ENCODE data around the gene CHSY1.

The CHSY1 gene

GRCh38 chr15:101187820-101188636, 63.8 kb downstream of the CHSY1 start:
- no peak for DNase-seq

GRCh38 chr15:101185770-101186169, 66.1 kb downstream of the CHSY1 start:
- DNase-seq = no peak

GRCh38 chr15:101185336-101185735, 66.5 kb downstream of the CHSY1 start:
- no peak for DNase-seq

- DNase-seq = no peak
These were observed 67.0 kb downstream of the CHSY1 start for GRCh38 chr15:101184830-101185229.

- no peak for DNase-seq
These were observed 67.9 kb downstream of the CHSY1 start for GRCh38 chr15:101183931-101184305.

- DNase-seq = no peak
These were observed 68.5 kb downstream of the CHSY1 start for GRCh38 chr15:101183226-101183930.

GRCh38 chr15:101182215-101182614, 69.6 kb downstream of the CHSY1 start:
- no peak for DNase-seq

- no peak for DNase-seq
These were observed 70.5 kb downstream of the CHSY1 start for GRCh38 chr15:101181349-101181748.

DNA sequence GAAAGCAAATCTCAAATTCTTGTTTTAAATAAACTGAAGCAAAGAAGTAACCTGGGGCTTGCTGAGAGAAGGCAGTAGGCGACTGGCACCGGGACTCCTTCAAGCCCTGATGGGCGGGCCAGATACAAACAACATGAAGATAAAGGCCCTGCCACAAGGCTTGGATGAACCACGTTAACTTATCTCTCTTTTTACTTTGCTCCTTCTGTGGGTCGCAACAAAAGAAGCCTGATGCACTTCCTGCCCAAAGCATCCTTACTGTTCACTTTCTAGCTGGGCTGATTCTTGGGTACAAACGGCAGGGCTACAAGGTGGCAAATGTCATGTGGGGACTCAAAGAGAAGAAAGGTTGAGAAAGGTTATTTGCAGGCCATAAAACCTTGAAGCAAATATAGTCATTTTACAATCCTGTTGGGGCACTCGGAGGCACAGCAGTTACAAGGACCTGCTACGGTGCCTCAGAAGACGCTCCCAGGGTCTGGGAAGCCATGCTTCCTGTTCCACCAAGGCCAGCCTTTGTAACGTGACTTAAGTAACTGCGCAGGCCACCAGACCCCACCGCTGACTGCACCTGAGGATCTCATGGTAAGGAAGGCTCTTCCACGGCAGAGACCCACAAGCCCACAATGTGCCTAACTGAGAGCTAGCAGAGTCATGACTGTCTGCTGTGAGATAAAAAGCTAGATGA, 71.1 kb downstream of the CHSY1 start:
- DNase-seq = no peak

GRCh38 chr15:101179341-101180153, 72.3 kb downstream of the CHSY1 start:
- DNase-seq = no peak

- no peak for DNase-seq
These were observed 72.9 kb downstream of the CHSY1 start for GRCh38 chr15:101178931-101179330.

- DNase-seq = no peak
These were observed 73.4 kb downstream of the CHSY1 start for GRCh38 chr15:101178479-101178878.

GRCh38 chr15:101177866-101178265, 74.0 kb downstream of the CHSY1 start:
- no peak for DNase-seq

- peak; percentile 36 for DNase-seq
These were observed 75.2 kb downstream of the CHSY1 start for GRCh38 chr15:101176625-101177024.

- peak; percentile 80 for DNase-seq
These were observed 76.4 kb downstream of the CHSY1 start for GRCh38 chr15:101175401-101175800.

DNA sequence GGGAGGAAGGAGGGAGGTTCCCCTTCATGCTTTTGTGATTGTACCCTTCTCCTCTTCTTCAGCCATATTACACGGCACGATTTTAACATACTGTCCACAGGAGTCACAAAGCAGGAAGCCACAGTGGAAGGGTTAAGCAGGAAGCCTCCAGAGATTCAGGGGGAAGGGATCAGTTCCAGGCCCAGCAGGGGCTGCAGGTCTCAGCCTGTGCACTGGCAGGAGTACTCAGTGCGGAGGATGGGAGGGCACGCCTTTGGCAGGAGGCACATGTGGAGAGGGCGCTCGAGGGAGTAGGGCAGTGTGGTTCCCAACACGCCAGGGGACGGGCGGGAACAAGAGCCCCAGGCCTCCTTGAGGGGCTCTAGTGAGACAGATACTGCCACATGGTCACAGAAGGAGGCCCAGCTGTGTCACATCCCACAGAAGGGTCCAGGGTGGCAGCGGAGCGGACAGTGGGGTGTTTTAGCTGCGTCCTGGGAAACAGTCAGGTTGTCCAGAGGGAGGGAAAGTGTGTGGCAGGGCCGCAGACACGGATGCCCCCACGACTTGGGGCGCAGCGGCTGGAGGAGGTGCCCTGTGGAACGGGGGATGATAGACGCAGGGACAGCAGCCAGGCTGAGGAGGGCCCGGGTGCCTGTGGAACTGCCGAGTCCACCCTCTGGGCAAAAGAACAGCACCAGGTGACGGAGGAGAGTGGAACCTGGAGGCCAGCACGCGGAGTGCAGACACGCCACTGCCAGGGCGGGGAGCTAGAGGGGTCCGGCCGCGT, 77.5 kb downstream of the CHSY1 start:
- DNase-seq = no peak

DNA sequence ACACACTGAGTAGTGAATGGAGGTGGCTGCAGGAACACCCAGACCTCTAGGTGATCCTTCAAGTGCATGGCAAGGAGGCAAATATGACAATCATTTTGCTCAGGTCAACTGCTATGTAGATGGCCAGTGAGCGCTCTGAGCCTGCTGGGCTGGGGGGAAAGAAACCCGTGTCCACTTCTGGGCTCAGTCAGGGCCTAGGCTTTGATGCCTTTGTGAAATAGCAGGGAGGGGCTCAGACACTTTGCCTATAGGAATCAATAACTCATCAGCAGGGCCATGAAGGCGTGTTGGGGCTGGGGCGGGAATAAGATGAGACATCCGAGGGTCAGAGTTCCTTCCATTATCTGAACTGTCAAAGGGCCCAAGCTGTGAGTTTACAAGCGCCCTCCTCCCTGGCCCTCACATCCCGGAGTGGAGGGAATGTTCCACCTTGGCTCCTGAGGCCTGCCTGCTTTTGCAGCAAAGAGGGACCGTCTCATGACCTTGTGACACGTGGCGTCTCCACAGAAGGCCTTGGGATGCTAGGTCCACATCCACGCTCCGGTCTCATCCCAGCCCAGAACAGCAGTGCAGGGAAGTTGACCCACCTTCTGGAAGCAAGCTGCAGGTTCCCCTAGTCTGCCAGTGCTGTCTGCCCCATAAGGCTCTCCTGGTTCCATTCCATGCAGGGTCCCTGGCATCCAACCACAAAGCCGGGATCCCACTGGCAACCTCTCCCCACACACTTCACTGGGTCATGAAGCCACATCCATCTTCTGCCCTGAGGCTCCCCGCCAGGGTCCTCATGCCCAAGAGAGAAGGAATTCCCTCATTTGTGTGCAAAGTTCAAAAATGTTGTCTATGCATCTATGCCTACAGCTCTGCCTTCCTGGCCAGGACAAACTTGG, 78.4 kb downstream of the CHSY1 start:
- no peak for DNase-seq

DNA sequence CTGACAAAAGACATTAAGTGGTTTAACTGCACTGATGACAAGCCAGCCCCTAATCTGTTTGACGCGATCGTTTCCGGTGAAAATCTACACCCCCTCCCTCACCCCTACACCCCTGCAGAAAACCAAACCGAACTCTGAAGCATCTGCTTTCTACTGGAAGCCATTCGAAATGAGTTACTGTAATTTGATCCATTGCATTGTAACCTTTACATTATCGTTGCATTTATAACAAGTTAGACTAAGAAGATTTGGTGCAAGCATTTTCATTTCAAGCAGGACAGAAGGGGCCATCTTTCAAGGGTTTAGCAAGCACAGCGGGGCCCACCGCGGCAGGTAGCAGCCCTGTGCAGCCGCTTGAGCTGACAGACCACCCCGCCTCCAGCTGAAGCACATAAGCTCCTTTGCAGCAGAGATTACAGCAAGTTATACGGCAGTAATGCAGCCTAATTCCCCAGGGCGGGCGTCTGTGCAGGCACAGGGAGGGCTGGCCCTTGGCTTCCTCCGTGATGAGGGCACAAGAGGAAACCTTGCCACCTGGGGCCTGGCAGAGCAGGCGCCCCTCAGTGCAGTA, 79.3 kb downstream of the CHSY1 start:
- no peak for DNase-seq

- no peak for DNase-seq
These were observed 79.9 kb downstream of the CHSY1 start for GRCh38 chr15:101171954-101172353.

- DNase-seq = no peak
These were observed 81.1 kb downstream of the CHSY1 start for GRCh38 chr15:101170568-101171350.
